Osteocyte (in vitro differentiated cells): Measurements from ENCODE around the gene MED9. TPM values are rescaled to one million over a fixed set of nuclear protein-coding genes. Genes with fewer than 3 reads are reported as not detected.
"Not testable (repeated sequence)": the region's sequence is repeated elsewhere in the genome, so short reads cannot be mapped to it uniquely, and the experiment has no call there.

Source experiments
- DNase-seq: peaks from one replicate; pipeline ENCODE4 v3.0.0; 2021; ENCODE audit warnings: mixed read lengths; ENCODE audit not compliant: unreplicated experiment; ENCODE audit errors: extremely low spot score
- H3K27ac Mint-ChIP-seq: one replicate; pipeline ENCODE4 v1.8.0; 2021; ENCODE audit warnings: mild to moderate bottlenecking, mixed read lengths; ENCODE audit not compliant: unreplicated experiment
- H3K27me3 Mint-ChIP-seq: one replicate; pipeline ENCODE4 v1.8.0; 2021; ENCODE audit warnings: mixed read lengths; ENCODE audit not compliant: unreplicated experiment
- H3K36me3 Mint-ChIP-seq: one replicate; pipeline ENCODE4 v1.8.0; 2021; ENCODE audit warnings: mixed read lengths; ENCODE audit not compliant: unreplicated experiment
- H3K4me1 Mint-ChIP-seq: one replicate; pipeline ENCODE4 v1.8.0; 2021; ENCODE audit warnings: mixed read lengths; ENCODE audit not compliant: unreplicated experiment
- H3K4me3 Mint-ChIP-seq: one replicate; pipeline ENCODE4 v1.8.0; 2021; ENCODE audit warnings: mild to moderate bottlenecking, moderate library complexity, mixed read lengths; ENCODE audit not compliant: unreplicated experiment
- H3K9me3 Mint-ChIP-seq: one replicate; pipeline ENCODE4 v1.8.0; 2021; ENCODE audit warnings: mixed read lengths; ENCODE audit not compliant: unreplicated experiment
- total RNA-seq: library from RNA; stranded (reverse); gene quantifications from 2 replicates; pipeline ENCODE4 v1.2.1, GENCODE V29; 2021
- TF ChIP-seq, protein P1 (sequence below): fragments of 200-600 bp; sonication (generic); IDR thresholded peaks from 2 replicates; pipeline ENCODE4 v1.5.0; 2021; ENCODE audit warnings: antibody characterized with exemption, mild to moderate bottlenecking, moderate library complexity

MED9 gene
- total RNA-seq, 1 donor from 2014 or later: 13.2 TPM

DNA sequence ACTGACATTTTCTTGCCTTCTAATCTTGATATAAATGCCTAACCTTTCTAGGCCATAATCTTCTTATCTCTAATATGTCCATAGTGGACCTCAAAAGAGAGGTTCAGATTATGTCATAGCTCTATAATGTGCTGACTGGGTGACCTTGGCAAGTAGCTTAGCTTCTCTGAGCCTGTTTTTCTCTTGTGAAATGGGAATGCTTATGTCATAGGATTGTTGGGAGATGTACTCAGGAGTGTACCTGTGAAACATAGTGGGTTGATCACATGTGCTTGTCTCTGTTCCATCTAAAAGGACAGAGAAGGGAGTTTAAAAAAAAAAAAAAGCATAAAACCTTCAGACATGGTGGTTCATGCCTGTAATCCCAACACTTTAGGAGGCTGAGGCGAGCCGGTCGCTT is 2.4 kb downstream of the MED9 start:
- no peaks in the 10 kb centered on the region for H3K9me3 Mint-ChIP-seq
- H3K4me1 Mint-ChIP-seq: peaks cover 22% of the 10 kb centered on the region
- DNase-seq: no peak
- H3K36me3 Mint-ChIP-seq: no peaks in the 10 kb centered on the region
- H3K27ac Mint-ChIP-seq: no peak overlapping the region
- H3K4me3 Mint-ChIP-seq: no peak overlapping the region
- TF ChIP-seq, protein P1, sequence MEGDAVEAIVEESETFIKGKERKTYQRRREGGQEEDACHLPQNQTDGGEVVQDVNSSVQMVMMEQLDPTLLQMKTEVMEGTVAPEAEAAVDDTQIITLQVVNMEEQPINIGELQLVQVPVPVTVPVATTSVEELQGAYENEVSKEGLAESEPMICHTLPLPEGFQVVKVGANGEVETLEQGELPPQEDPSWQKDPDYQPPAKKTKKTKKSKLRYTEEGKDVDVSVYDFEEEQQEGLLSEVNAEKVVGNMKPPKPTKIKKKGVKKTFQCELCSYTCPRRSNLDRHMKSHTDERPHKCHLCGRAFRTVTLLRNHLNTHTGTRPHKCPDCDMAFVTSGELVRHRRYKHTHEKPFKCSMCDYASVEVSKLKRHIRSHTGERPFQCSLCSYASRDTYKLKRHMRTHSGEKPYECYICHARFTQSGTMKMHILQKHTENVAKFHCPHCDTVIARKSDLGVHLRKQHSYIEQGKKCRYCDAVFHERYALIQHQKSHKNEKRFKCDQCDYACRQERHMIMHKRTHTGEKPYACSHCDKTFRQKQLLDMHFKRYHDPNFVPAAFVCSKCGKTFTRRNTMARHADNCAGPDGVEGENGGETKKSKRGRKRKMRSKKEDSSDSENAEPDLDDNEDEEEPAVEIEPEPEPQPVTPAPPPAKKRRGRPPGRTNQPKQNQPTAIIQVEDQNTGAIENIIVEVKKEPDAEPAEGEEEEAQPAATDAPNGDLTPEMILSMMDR: no peak
- H3K27me3 Mint-ChIP-seq: peaks cover 4% of the 10 kb centered on the region

DNA sequence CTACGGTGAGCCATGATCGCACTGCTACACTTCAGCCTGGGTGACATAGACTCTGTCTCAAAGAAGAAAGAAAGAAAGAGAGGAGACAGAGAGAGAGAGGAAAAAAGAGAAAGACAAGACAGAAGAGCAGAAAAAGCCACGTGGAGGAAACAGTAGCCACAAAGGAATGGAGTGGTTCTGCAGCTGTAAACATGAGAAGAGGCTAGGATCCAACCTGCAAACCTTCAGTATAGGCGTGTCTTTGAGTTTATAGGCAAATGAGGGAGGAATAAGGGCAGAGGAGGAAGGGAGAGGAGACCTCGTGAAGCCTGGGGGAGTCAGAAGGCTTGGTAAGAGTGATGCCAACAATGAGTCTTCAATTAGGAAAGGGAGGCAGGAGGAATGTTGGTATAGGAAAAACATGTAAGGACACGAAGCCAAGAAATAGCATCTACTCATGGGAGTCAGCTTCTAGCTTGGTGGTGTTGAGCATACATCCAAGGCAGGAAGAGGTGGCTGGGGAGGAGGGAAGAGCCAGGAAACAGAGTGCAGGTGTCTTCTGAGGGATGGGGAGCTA is 3.9 kb downstream of the MED9 start:
- Mint-ChIP-seq H3K4me3 (no peak overlapping the region), H3K27me3 (peaks cover under 1% of the 10 kb centered on the region), H3K4me1 (peaks cover 22% of the 10 kb centered on the region), H3K9me3 (no peaks in the 10 kb centered on the region), H3K36me3 (peaks cover 4% of the 10 kb centered on the region), H3K27ac (no peak overlapping the region)
- DNase-seq: no peak
- TF ChIP-seq, protein P1: no peak

DNA sequence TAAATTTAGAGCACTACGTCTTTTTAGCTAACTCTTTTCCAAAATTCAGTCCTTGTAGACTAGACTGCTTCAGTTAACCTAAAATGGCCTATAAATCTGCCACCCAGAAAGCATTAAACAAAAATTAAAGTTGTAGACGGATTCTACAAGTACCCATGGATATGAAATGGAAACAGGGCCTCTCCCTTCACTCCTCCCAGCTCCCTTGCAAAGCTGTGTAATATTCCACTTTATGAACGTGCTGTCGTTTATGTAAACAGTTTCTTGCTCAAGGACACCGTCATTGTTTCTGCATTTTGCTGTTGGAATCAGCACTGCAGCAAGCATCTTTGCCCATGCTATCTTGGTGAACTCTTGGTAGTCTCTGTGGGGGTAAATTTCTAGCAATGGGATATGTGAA is 5.1 kb downstream of the MED9 start:
- Mint-ChIP-seq H3K27me3 (no peaks in the 10 kb centered on the region), H3K4me1 (peaks cover 21% of the 10 kb centered on the region)
- TF ChIP-seq, protein P1: no peak

DNA sequence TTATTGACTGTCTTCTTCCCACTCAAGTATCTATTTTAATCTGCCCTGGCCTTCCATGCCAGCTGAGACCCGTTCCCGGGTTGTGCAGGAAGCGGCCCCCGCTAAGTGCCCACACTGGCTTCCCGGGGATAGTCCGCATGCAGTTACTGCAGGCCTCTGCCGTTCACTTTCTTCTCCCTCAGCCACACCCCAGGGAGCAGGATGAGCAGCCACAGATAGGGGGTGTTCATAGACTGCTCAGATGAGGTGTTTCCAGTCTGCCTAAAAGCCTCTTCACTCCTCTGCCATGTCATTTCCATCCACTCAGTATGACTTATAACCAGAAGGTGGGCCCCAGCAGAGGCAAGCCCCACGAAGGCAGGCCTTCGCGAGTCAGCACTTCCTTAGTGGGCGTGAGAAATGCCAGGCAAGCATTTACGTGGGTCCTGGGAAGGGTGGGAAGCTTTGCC is 7.7 kb downstream of the MED9 start:
- Mint-ChIP-seq H3K27me3 (no peaks in the 10 kb centered on the region), H3K4me3 (no peak overlapping the region), H3K9me3 (no peaks in the 10 kb centered on the region), H3K4me1 (peaks cover 2% of the 10 kb centered on the region), H3K36me3 (peaks cover 14% of the 10 kb centered on the region), H3K27ac (no peak overlapping the region)
- TF ChIP-seq, protein P1: no peak
- DNase-seq: no peak

More for the DNA sequence above, 5.1 kb downstream of the MED9 start:
- DNase-seq: no peak
- no peaks in the 10 kb centered on the region for H3K9me3 Mint-ChIP-seq
- peaks cover 4% of the 10 kb centered on the region for H3K36me3 Mint-ChIP-seq
- no peak overlapping the region for H3K4me3 Mint-ChIP-seq
- no peak overlapping the region for H3K27ac Mint-ChIP-seq

DNA sequence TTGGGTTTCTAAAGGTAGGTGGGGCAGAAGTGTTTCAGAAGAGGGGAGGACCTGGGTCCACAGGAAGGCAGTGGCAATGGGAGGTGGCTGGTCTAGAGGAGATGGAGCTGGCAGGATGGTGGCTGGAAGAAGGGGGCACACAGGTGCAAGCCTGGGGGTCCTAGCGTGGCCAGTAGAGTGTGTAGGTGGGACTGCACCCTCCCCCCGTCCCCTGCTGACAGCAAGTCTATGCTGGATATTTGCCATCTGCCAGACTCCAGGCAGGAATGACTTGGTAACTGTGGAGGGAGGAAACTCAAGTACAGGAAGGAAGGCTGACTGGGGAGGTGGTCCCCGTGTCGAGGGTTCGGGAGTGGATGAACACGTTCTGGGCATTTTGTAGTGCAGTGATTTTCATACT is 8.6 kb downstream of the MED9 start:
- TF ChIP-seq, protein P1: no peak
- H3K4me1 Mint-ChIP-seq: peaks cover 2% of the 10 kb centered on the region
- DNase-seq: no peak
- H3K27me3 Mint-ChIP-seq: no peaks in the 10 kb centered on the region
- peaks cover 15% of the 10 kb centered on the region for H3K36me3 Mint-ChIP-seq
- H3K27ac Mint-ChIP-seq: no peak overlapping the region
- no peak overlapping the region for H3K4me3 Mint-ChIP-seq
- no peaks in the 10 kb centered on the region for H3K9me3 Mint-ChIP-seq

DNA sequence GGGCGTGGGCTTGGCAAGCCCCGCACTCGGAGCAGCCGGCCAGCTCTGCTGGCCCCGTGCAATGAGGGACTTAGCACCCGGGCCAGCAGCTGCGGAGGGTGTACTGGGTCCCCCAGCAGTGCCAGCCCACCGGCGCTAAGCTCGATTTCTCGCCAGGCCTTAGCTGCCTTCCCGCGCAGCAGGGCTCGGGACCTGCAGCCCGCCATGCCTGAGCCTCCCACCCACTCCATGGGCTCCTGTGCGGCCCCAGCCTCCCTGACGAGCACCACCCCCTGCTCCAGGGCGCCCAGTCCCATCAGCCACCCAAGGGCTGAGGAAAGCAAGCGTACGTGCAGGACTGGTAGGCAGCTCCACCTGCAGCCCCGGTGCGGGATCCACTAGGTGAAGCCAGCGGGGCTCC is 9.6 kb downstream of the MED9 start:
- DNase-seq, H3K27ac Mint-ChIP-seq, H3K9me3 Mint-ChIP-seq, H3K4me3 Mint-ChIP-seq, H3K27me3 Mint-ChIP-seq, H3K4me1 Mint-ChIP-seq: not testable (repeated sequence)
- H3K36me3 Mint-ChIP-seq: peaks cover 19% of the 10 kb centered on the region
